IMR-90 (cell line): Measurements from ENCODE around the gene CUX1.
A peak's percentile ranks its signal among the peaks of the same experiment; 100 is the strongest.

ENCODE experiments used
- BHLHE40 ChIP-seq: fragments of 150-350 bp; IDR thresholded peaks from 2 replicates; pipeline ENCODE4 v1.6.1; 2016; ENCODE audit warnings: mild to moderate bottlenecking, low read depth, low read length
- CEBPB ChIP-seq: IDR thresholded peaks from 2 replicates; pipeline ENCODE4 v1.6.1; 2012; ENCODE audit warnings: low read depth, low read length, improper control_type of control experiment
- CTCF ChIP-seq: conservative IDR thresholded peaks from 2 replicates; pipeline ENCODE4 v1.5.1; 2012; ENCODE audit warnings: mild to moderate bottlenecking, low read depth, low read length, improper control_type of control experiment
- MAFK ChIP-seq: IDR thresholded peaks from 2 replicates; pipeline ENCODE4 v1.6.1; 2012; ENCODE audit warnings: low read depth, low read length, improper control_type of control experiment
- MAZ ChIP-seq: IDR thresholded peaks from 2 replicates; pipeline ENCODE4 v1.6.1; 2012; ENCODE audit warnings: low read depth, mild to moderate bottlenecking, low read length, improper control_type of control experiment, moderate library complexity, borderline replicate concordance
- MXI1 ChIP-seq: IDR thresholded peaks from 2 replicates; pipeline ENCODE4 v1.6.1; 2012; ENCODE audit warnings: low read depth, mild to moderate bottlenecking, low read length, moderate library complexity, borderline replicate concordance
- NFE2L2 ChIP-seq: fragments of 150-350 bp; IDR thresholded peaks from 2 replicates; pipeline ENCODE4 v1.6.1; 2016; ENCODE audit warnings: low read depth, mild to moderate bottlenecking, low read length
- POLR2A ChIP-seq: IDR thresholded peaks from 2 replicates; pipeline ENCODE4 v1.6.1; 2012; ENCODE audit warnings: mild to moderate bottlenecking, low read depth, low read length
- RAD21 ChIP-seq: IDR thresholded peaks from 2 replicates; pipeline ENCODE4 v1.6.1; 2012; ENCODE audit warnings: low read length, improper control_type of control experiment
- RCOR1 ChIP-seq: IDR thresholded peaks from 2 replicates; pipeline ENCODE4 v1.6.1; 2012; ENCODE audit warnings: mild to moderate bottlenecking, low read length, improper control_type of control experiment; ENCODE audit not compliant: insufficient replicate concordance
- RFX5 ChIP-seq: IDR thresholded peaks from 2 replicates; pipeline ENCODE4 v1.8.0; 2012; ENCODE audit warnings: low read depth, mild to moderate bottlenecking, low read length, moderate library complexity
- SMC3 ChIP-seq: fragments of 150-350 bp; IDR thresholded peaks from 2 replicates; pipeline ENCODE4 v1.6.1; 2016; ENCODE audit warnings: low read depth, mild to moderate bottlenecking, antibody characterized with exemption, low read length, moderate library complexity
- USF2 ChIP-seq: fragments of 150-350 bp; IDR thresholded peaks from 2 replicates; pipeline ENCODE4 v1.6.1; 2017; ENCODE audit warnings: mild to moderate bottlenecking, antibody characterized with exemption, low read length, low read depth
- TF ChIP-seq, protein P1 (sequence below): fragments of 150-350 bp; IDR thresholded peaks from 2 replicates; pipeline ENCODE4 v1.6.1; 2016; ENCODE audit warnings: low read depth, mild to moderate bottlenecking, low read length, moderate library complexity, borderline replicate concordance

DNA sequence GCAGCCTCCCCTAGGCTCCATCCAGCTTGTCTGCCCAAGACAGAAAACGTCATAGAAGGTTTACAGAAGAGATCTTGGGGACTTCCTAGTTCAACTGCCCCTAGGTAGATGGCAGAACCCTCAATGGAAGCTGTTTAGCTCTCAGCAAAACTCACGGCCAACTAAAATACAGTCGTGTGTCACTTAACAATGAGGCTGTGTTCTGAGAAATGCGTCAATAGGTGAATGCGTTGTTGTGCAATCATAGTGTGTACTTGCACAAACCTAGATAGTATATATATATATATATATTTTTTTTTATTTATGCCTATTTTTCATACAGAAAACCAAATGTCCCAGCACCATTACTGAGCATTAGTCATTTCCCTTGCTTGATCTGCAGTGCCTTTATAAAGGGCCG is 368.9 kb downstream of the CUX1 start:
- TF ChIP-seq CTCF (no peak), CEBPB (peak; percentile 66), POLR2A (no peak), MAZ (no peak), USF2 (no peak), RCOR1 (no peak), NFE2L2 (no peak), MXI1 (no peak), SMC3 (no peak), RAD21 (no peak), BHLHE40 (no peak), RFX5 (no peak), MAFK (no peak)
- TF ChIP-seq, protein P1, sequence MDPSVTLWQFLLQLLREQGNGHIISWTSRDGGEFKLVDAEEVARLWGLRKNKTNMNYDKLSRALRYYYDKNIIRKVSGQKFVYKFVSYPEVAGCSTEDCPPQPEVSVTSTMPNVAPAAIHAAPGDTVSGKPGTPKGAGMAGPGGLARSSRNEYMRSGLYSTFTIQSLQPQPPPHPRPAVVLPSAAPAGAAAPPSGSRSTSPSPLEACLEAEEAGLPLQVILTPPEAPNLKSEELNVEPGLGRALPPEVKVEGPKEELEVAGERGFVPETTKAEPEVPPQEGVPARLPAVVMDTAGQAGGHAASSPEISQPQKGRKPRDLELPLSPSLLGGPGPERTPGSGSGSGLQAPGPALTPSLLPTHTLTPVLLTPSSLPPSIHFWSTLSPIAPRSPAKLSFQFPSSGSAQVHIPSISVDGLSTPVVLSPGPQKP, result no peak
